Body of pancreas (tissue), 4 donors: Measurements from ENCODE around the gene FASTK. TPM values are rescaled to one million over a fixed set of nuclear protein-coding genes. Genes with fewer than 3 reads are reported as not detected.

Experiments used
- ATAC-seq: fragments of 150-250 bp; one replicate; pipeline ENCODE4 v1.9.1; 2016
- DNase-seq, 4 donors: peaks; one replicate each; pipeline ENCODE4 v3.0.0-alpha.2; 2019
- H3K27ac ChIP-seq, 4 donors: fragments of 200-600 bp; sonication (generic); 1 replicate in 3 of 4; 2 replicates in 1 of 4; pipeline versions ENCODE4 v1.5.1 to v1.6.1; 2016 to 2019; ENCODE audit warnings: mild to moderate bottlenecking in 1 of 4, mixed read lengths in 1 of 4, moderate library complexity in 1 of 4
- H3K27me3 ChIP-seq, 2 donors: fragments of 200-600 bp; sonication (generic); one replicate each; pipeline ENCODE4 v1.6.0; 2016; ENCODE audit warnings: mild to moderate bottlenecking in 1 of 2
- H3K36me3 ChIP-seq, 2 donors: fragments of 200-600 bp; sonication (generic); replicated peaks in 1 of 2; 2 replicates each; pipeline ENCODE4 v1.5.1; 2016; ENCODE audit warnings: low read depth in 2 of 2; ENCODE audit not compliant: insufficient read depth in 1 of 2
- H3K4me1 ChIP-seq: fragments of 200-600 bp; sonication (generic); one replicate; pipeline ENCODE4 v1.6.0; 2016
- H3K4me3 ChIP-seq, 2 donors: fragments of 200-600 bp; sonication (generic); 1 replicate in 1 of 2; 2 replicates in 1 of 2; pipeline ENCODE4 v1.5.1; 2016 to 2019
- H3K9me3 ChIP-seq, 3 donors: fragments of 200-600 bp; sonication (generic); 1 replicate in 2 of 3; 2 replicates in 1 of 3; pipeline ENCODE4 v1.5.1; 2016
- POLR2A ChIP-seq, 3 donors: fragments of 450-650 bp; IDR thresholded peaks; one replicate each; pipeline ENCODE4 v1.6.1; 2016; ENCODE audit warnings: antibody characterized with exemption in 3 of 3, mild to moderate bottlenecking in 2 of 3
- WGBS, 2 donors: methylation state at CpG; one replicate each; pipeline ENCODE4 v1.1.5; 2017; 5-methylcytosine and 5-hydroxymethylcytosine counted together
- intact Hi-C: fragments of 100-400 bp; cut with DNase I; formaldehyde crosslinking; loops from one replicate; pipeline ENCODE4 v1.15.1; 2023
- total RNA-seq, 2 donors: library from RNA; depleted of rRNA; stranded (reverse); fragments of >200 nt; gene quantifications; one replicate each; pipeline ENCODE4 v1.1.0, GENCODE V29; 2016
- TF ChIP-seq, protein P1 (sequence below), 7 experiments: fragments of 450-650 bp in 4 of 7; fragments of 200-600 bp in 3 of 7; sonication (generic) in 3 of 7; IDR thresholded peaks; one replicate each; pipeline ENCODE4 v1.5.1; 2016 to 2019; ENCODE audit warnings: antibody characterized with exemption in 7 of 7

Gene FASTK
- total RNA-seq, 2 donors from 2014 or later: 60.7 to 201 TPM

DNA sequence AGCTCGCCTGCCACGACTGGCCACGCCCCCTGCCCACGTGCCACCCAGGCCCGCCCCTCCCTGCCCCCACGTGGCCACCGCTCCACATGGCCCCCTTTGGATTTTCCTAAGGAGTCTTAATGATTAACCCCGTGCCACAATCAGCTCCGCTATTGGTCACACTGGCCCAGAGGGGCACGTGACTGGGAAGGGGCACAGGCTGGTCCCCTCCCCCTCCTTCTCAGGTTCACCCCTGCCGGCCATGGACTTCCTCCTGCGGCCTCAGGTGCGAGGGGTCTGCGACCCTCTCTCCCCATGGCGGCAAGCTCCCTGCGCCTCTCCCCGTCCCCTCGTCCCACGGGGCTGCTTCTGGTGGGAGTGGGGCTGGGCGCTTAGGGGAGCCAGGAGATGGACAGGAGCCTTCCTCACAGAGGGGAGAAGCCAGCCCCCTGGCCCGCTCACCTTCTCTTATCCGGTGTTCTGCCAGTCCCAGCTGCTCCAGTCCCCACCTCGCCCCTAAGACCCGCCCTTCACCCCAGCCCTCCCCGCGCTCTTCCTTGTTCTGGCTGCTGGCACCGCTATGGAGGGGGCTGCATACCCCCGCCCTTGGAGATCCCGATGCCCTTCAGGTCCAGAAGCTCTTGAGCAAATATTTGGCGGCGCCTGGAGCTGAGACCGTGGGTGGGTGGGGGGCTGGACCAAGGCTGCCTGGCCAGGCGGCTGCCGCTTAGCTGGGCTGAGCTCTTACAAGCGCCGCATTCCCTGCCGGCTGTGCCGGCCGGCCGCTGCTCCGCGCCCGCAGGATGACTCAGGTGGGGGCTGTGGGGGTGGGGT lies 18.0 kb downstream of the FASTK start:
- ATAC-seq (peak; percentile 61), DNase-seq (peak; percentile 96)
- no peaks in the 10 kb centered on the region for H3K9me3 ChIP-seq
- peaks cover 6 to 10% of the 10 kb centered on the region in 2 donors for H3K36me3 ChIP-seq
- H3K27ac ChIP-seq: peak overlapping the region; percentile 87 to 97 (median 94)
- TF ChIP-seq, protein P1, sequence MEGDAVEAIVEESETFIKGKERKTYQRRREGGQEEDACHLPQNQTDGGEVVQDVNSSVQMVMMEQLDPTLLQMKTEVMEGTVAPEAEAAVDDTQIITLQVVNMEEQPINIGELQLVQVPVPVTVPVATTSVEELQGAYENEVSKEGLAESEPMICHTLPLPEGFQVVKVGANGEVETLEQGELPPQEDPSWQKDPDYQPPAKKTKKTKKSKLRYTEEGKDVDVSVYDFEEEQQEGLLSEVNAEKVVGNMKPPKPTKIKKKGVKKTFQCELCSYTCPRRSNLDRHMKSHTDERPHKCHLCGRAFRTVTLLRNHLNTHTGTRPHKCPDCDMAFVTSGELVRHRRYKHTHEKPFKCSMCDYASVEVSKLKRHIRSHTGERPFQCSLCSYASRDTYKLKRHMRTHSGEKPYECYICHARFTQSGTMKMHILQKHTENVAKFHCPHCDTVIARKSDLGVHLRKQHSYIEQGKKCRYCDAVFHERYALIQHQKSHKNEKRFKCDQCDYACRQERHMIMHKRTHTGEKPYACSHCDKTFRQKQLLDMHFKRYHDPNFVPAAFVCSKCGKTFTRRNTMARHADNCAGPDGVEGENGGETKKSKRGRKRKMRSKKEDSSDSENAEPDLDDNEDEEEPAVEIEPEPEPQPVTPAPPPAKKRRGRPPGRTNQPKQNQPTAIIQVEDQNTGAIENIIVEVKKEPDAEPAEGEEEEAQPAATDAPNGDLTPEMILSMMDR (IDR thresholded peaks at IDR 0.05): peak in 4 of 7 experiments; percentile 30 to 40 (median 37)
- TF ChIP-seq POLR2A (IDR thresholded peaks at IDR 0.05): peak; percentile 23 to 69 (median 56)
- peaks cover 60% of the 10 kb centered on the region for H3K4me1 ChIP-seq
- H3K4me3 ChIP-seq: peak overlapping the region; percentile 13 to 23
- no peaks in the 10 kb centered on the region for H3K27me3 ChIP-seq
- intact Hi-C loops: no loop called here
- 6 to 18% methylated on average over 13 to 40 of the region's 43 CpGs for whole genome bisulfite sequencing, 2 donors

DNA sequence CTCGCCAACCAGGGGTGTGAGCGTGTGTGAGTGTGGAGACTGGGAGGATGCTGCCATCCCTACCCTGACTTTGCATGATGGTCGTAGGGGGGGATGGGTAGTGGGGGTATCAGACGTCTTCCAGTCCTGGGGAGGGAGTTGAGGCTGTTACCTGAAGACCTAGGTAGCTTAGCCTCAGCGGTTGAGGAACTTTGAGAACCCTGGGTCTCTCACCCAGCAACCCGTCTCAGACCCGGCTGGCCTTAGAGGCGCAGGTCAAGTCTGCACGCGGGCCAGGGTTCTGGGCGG lies 18.6 kb downstream of the FASTK start:
- intact Hi-C loops: no loop called here
- Histone ChIP-seq H3K4me1 (peaks cover 65% of the 10 kb centered on the region), H3K27me3 (no peaks in the 10 kb centered on the region), H3K4me3 (no peak overlapping the region), H3K9me3 (no peaks in the 10 kb centered on the region), H3K27ac (peak overlapping the region; percentile 87 to 97 (median 94)), H3K36me3 (peaks cover 6 to 7% of the 10 kb centered on the region in 2 donors)
- ATAC-seq: no peak
- 8 to 21% methylated on average over 7 to 11 of the region's 11 CpGs for WGBS, 2 donors
- no peak for DNase-seq
- TF ChIP-seq, protein P1 (IDR thresholded peaks at IDR 0.05): no peak
- TF ChIP-seq POLR2A (IDR thresholded peaks at IDR 0.05): no peak

DNA sequence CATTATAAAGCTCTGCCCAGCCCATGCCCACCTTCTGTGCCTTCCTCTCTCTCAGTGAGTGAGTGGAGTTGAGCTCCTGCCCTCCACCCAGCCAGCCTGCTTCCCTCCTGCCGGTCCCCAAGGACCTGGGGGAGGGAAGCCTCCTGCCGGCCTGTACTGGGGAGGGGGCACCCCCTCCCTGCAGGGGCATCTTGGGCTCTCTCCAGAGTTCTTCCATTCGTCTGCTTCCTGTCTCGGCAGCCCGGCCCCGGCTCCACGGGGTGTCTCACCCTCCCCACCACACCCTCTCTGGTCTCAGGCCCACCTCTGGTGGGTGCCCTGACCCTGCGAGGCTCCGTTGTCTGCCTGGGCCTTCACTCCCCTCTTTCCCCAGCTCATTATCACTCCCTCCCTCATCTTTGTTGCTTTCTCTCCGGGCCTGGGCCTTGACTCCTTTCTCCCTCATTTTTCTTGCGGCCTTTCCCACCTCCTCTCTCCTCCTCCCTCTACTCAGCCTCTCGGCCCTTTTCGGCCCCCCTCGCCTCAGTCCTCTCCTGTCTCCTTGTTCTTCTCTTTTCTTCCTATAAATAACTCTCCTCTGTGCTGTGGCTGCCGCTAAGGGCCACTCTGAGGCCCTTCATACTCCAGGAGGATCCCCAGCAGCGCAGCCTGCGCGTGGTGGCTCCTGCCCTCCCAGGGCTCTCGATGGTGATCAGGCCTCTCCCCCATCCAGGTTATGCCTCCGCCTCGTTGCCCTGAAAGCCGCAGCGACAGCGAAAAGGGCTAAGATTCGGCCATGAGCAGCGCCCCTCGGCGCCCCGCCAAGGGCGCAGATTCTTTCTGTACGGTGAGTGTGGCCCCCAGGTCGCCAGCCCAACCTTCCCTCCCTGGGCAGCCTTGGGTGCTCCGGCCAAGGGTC lies 19.1 kb downstream of the FASTK start:
- intact Hi-C loops: no loop called here
- ATAC-seq: no peak
- DNase-seq: no peak
- no peak overlapping the region for H3K4me3 ChIP-seq
- TF ChIP-seq, protein P1 (IDR thresholded peaks at IDR 0.05): no peak
- TF ChIP-seq POLR2A (IDR thresholded peaks at IDR 0.05): no peak
- no peaks in the 10 kb centered on the region for H3K9me3 ChIP-seq
- H3K27ac ChIP-seq: peak overlapping the region; percentile 87 to 97 (median 94)
- WGBS, 2 donors: 45 to 51% methylated on average over 26 to 33 of the region's 33 CpGs
- no peaks in the 10 kb centered on the region for H3K27me3 ChIP-seq
- peaks cover 2 to 6% of the 10 kb centered on the region in 2 donors for H3K36me3 ChIP-seq
- peaks cover 70% of the 10 kb centered on the region for H3K4me1 ChIP-seq

DNA sequence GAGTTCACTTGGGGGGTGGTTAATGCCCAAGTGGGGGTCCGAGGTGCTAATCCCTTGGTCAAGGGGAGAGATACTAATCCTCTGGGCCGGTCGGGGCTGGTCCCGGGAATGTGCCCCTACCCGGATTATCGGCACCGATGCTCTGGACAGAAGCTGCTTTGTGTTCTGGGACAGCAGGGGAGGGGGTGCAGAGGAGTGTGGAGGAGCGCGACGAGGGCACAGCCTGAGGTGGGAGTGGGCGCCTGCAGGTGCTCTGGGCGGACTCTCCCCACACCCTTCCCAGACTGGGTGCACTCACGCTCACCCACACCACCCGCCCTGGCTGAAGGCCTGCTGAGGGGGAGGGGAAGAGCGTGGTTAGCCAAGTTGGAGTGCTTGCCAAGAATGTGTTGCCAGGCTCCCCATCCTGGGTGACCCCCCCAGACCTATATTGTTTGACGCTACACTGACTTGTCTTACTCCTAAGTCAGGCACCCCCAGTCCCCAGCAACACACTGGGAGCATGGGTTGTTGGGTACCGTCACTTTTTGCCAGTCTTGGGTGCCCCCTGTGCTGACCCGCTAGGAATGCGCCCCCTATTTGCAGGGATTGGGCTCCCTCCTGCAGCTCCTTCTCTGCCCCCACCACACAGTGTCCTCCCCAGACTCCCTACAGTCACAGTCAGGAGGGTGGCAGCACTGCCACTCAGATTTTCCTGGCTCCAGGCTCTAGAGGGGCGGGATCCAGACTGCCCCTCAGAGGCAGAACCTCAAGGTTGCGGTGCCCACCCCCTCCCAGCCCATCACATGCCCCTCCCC lies 20.0 kb downstream of the FASTK start:
- peak overlapping the region; percentile 48 to 73 for H3K4me3 ChIP-seq
- no peaks in the 10 kb centered on the region for H3K9me3 ChIP-seq
- TF ChIP-seq POLR2A (IDR thresholded peaks at IDR 0.05): no peak
- TF ChIP-seq, protein P1 (IDR thresholded peaks at IDR 0.05): no peak
- ATAC-seq (no peak), DNase-seq (peak; percentile 53 to 67 (median 66))
- H3K4me1 ChIP-seq: peaks cover 71% of the 10 kb centered on the region
- peaks cover 2 to 6% of the 10 kb centered on the region in 2 donors for H3K36me3 ChIP-seq
- no peaks in the 10 kb centered on the region for H3K27me3 ChIP-seq
- peak overlapping the region; percentile 92 to 98 (median 96) for H3K27ac ChIP-seq
- WGBS, 2 donors: 4 to 6% methylated on average over 5 to 21 of the region's 21 CpGs
- intact Hi-C loops: no loop called here
